K562 (cell line): ENCODE measurements around the gene INHA. TPM values are rescaled to one million over a fixed set of nuclear protein-coding genes. Genes with fewer than 3 reads are reported as not detected.

ENCODE experiments used
- ATAC-seq: fragments of 200-7000 bp; cut with Tn5 transposase; 3 replicates; pipeline ENCODE4 v1.9.1; 2020; ENCODE audit warnings: moderate library complexity
- BruUV-seq: library from RNA; stranded (reverse); fragments of 400-500 nt; replicated peaks from 2 replicates; lab custom pipeline; 2021; lab: Mats Ljungman, UMichigan
- CTCF ChIA-PET: fragments of 300-600 bp; formaldehyde crosslinking; extraction: SDS; loops from one replicate; lab custom pipeline; 2021; ENCODE audit warnings: low intra/inter-chr PET ratio; lab: Yijun Ruan, JAX
- POLR2A ChIA-PET: fragments of 300-600, 350-650 bp; sonication (Branson Sonifier 250); formaldehyde crosslinking; extraction: SDS; loops from one replicate; lab custom pipeline; 2021; ENCODE audit warnings: antibody characterized with exemption, inconsistent platforms; lab: Yijun Ruan, JAX
- DNase-seq, 4 experiments: peaks; one replicate each; pipeline versions ENCODE4 v3.0.0 to v3.0.0-alpha.2; 2011 to 2018; ENCODE audit warnings: low spot score in 3 of 4, mixed read lengths in 3 of 4; ENCODE audit errors: extremely low read depth in 1 of 4
- FAIRE-seq: peaks from 2 replicates; lab custom pipeline; 2011; peaks lifted over from hg19 to GRCh38; lab: Jason Lieb, UNC
- H2AFZ ChIP-seq: 2 replicates; pipeline ENCODE4 v1.6.0; 2011; ENCODE audit warnings: low read depth, low read length, control low read depth, inconsistent platforms
- H3K27ac ChIP-seq: fragments of 200-600 bp; 3 replicates; pipeline ENCODE4 v1.8.0; 2011; ENCODE audit warnings: low read depth, mild to moderate bottlenecking, control low read depth, inconsistent platforms, low read length, moderate library complexity, mixed read lengths; ENCODE audit errors: extremely low read depth
- H3K27me3 ChIP-seq, 2 experiments: fragments of 300-600 bp in 1 of 2; 2 replicates in 1 of 2; 3 replicates in 1 of 2; pipeline versions ENCODE4 v1.6.0 to v1.8.0; 2011; ENCODE audit warnings: inconsistent platforms in 2 of 2, low read length in 2 of 2, mild to moderate bottlenecking in 1 of 2, mixed read lengths in 1 of 2, moderate library complexity in 1 of 2; ENCODE audit not compliant: control insufficient read depth in 2 of 2, insufficient read depth in 2 of 2
- H3K36me3 ChIP-seq: fragments of 300-600 bp; 3 replicates; pipeline ENCODE4 v1.8.0; 2011; ENCODE audit warnings: mild to moderate bottlenecking, low read length, inconsistent platforms; ENCODE audit not compliant: control insufficient read depth, insufficient read depth
- H3K4me1 ChIP-seq, 2 experiments: fragments of 200-600 bp in 1 of 2; replicated peaks in 1 of 2; 2 replicates in 1 of 2; 3 replicates in 1 of 2; pipeline versions ENCODE4 v1.5.1 to v1.8.0; 2011; ENCODE audit warnings: inconsistent platforms in 2 of 2, low read length in 2 of 2, mild to moderate bottlenecking in 1 of 2, mixed read lengths in 1 of 2, moderate library complexity in 1 of 2; ENCODE audit not compliant: control insufficient read depth in 2 of 2, insufficient read depth in 2 of 2
- H3K4me2 ChIP-seq: 2 replicates; pipeline ENCODE4 v1.6.1; 2011; ENCODE audit warnings: low read length, control low read depth, inconsistent platforms, mixed read lengths; ENCODE audit not compliant: insufficient read depth
- H3K4me3 ChIP-seq: fragments of 200-600 bp; sonication (generic), shearing (Covaris generic); 2 replicates; pipeline ENCODE4 v1.5.1; 2016; ENCODE audit warnings: control low read depth, inconsistent platforms
- H3K79me2 ChIP-seq: fragments of 200-600 bp; 3 replicates; pipeline ENCODE4 v1.8.0; 2011; ENCODE audit warnings: low read length, inconsistent platforms; ENCODE audit not compliant: control insufficient read depth, insufficient read depth
- H3K9ac ChIP-seq, 2 experiments: 2 replicates each; pipeline versions ENCODE4 v1.6.0 to v1.6.1; 2011; ENCODE audit warnings: low read depth in 2 of 2, low read length in 2 of 2, control low read depth in 1 of 2, inconsistent platforms in 1 of 2, mild to moderate bottlenecking in 1 of 2, mixed read lengths in 1 of 2; ENCODE audit not compliant: insufficient read depth in 1 of 2
- H3K9me1 ChIP-seq: one replicate; pipeline ENCODE4 v1.6.0; 2011; ENCODE audit warnings: inconsistent platforms, mild to moderate bottlenecking, low read length, moderate library complexity; ENCODE audit not compliant: control insufficient read depth, insufficient read depth
- H3K9me3 ChIP-seq: replicated peaks from 2 replicates; pipeline ENCODE4 v1.5.1; 2011; ENCODE audit warnings: low read depth, low read length, inconsistent platforms; ENCODE audit not compliant: control insufficient read depth, insufficient read depth
- H4K20me1 ChIP-seq: replicated peaks from 2 replicates; pipeline ENCODE4 v1.6.1; 2011; ENCODE audit warnings: low read length, inconsistent platforms, mixed read lengths; ENCODE audit not compliant: control insufficient read depth, insufficient read depth
- CAMTA2 ChIP-seq: fragments of 250-450 bp; sonication (Bioruptor Pico); conservative IDR thresholded peaks from 2 replicates; pipeline ENCODE4 v1.5.1; 2022
- CTBP1 ChIP-seq: fragments of 450-650 bp; IDR thresholded peaks from 2 replicates; pipeline ENCODE4 v1.6.1; 2016; ENCODE audit warnings: borderline replicate concordance
- GTF2E2 ChIP-seq: fragments of 200-800 bp; sonication (Bioruptor generic); IDR thresholded peaks from 2 replicates; pipeline ENCODE4 v1.6.1; 2016; ENCODE audit warnings: missing genetic modification characterization, missing compliant biosample characterization
- KLF10 ChIP-seq: fragments of 250-450 bp; sonication (Bioruptor Pico); IDR thresholded peaks from 2 replicates; pipeline ENCODE4 v1.6.1; 2021; ENCODE audit warnings: matching md5 sums
- L3MBTL2 ChIP-seq: fragments of 450-650 bp; IDR thresholded peaks from 2 replicates; pipeline ENCODE4 v1.6.1; 2016; ENCODE audit warnings: mild to moderate bottlenecking, moderate library complexity
- MAFG ChIP-seq: fragments of 450-650 bp; conservative IDR thresholded peaks from 2 replicates; pipeline ENCODE4 v1.6.1; 2016; ENCODE audit warnings: missing genetic modification characterization, missing compliant biosample characterization
- RUNX1 ChIP-seq: sonication (generic); IDR thresholded peaks from 2 replicates; pipeline ENCODE4 v1.6.1; 2016; ENCODE audit warnings: antibody characterized with exemption, low read depth
- SMAD3 ChIP-seq: fragments of 450-650 bp; formaldehyde crosslinking; conservative IDR thresholded peaks from 2 replicates; pipeline ENCODE4 v1.4.0; 2020; ENCODE audit warnings: mild to moderate bottlenecking
- ZNF584 ChIP-seq: fragments of 200-800 bp; sonication (Bioruptor generic); IDR thresholded peaks from 2 replicates; pipeline ENCODE4 v1.6.1; 2016; ENCODE audit warnings: low read depth, mild to moderate bottlenecking, missing genetic modification characterization, missing compliant biosample characterization
- ZNF76 ChIP-seq: fragments of 250-450 bp; sonication (Bioruptor Pico); IDR thresholded peaks from 2 replicates; pipeline ENCODE4 v1.4.0; 2020; ENCODE audit warnings: mild to moderate bottlenecking, moderate library complexity, borderline replicate concordance
- WGBS: fragments of 100-300 bp; shearing (Covaris generic); methylation state at CpG from one replicate; pipeline ENCODE4 v1.1.6; 2016; ENCODE audit warnings: low coverage, mixed read lengths; ENCODE audit not compliant: insufficient coverage; ENCODE audit errors: missing lambda C conversion rate; 5-methylcytosine and 5-hydroxymethylcytosine counted together
- in situ Hi-C: fragments of 300-500 bp; cut with MboI; formaldehyde crosslinking; loops from 4 replicates; pipeline ENCODE4 v1.15.0; 2018; ENCODE audit warnings: inconsistent platforms, mixed read lengths
- intact Hi-C: fragments of 100-400 bp; cut with micrococcal nuclease; formaldehyde crosslinking; loops from 2 replicates; pipeline ENCODE4 v1.14.2; 2022
- polyA plus RNA-seq, 8 experiments: library from polyadenylated mRNA; depleted of rRNA in 4 of 8; stranded (reverse) in 5 of 8; unstranded in 3 of 8; fragments of >200 nt; fragmentation: Nextera tagmentation in 2 of 8; fragmentation: Illumina TruSeq in 1 of 8; extraction: Ambion mirVana in 2 of 8; extraction: Trizol in 1 of 8; gene quantifications; 2 replicates each; pipeline versions ENCODE4 v1.2.1 to v1.2.3, GENCODE V29; 2011 to 2014; ENCODE audit warnings: inconsistent platforms in 1 of 8, missing spikeins in 1 of 8
- total RNA-seq, 7 experiments: library from RNA; depleted of rRNA in 6 of 7; stranded (reverse); fragments of >200 nt in 6 of 7; fragmentation: Illumina TruSeq in 2 of 7; extraction: Trizol in 2 of 7; gene quantifications; 2 replicates each; pipeline versions ENCODE4 v1.2.1 to v1.2.3, GENCODE V29; 2011 to 2021; ENCODE audit warnings: low replicate concordance in 1 of 7

The INHA gene
- total and polyA plus RNA-seq, 9 of the 15 experiments (the other 6 are each of a cell fraction or from before 2014, with no cell fraction given): 0.07 to 1.9 (median 0.40) TPM

- TF ChIP-seq L3MBTL2 (no peak), KLF10 (no peak), RUNX1 (no peak), CTBP1 (no peak), MAFG (no peak), ZNF584 (CRISPR knock-in tag) (no peak), ZNF76 (CRISPR knock-in tag) (no peak), SMAD3 (CRISPR knock-in tag) (no peak), GTF2E2 (no peak), CAMTA2 (CRISPR knock-in tag) (no peak)
- peaks cover 7% of the 10 kb centered on the region; the same call in 1 of the 3 replicates for H3K36me3 ChIP-seq
- POLR2A ChIA-PET: no interaction called here
Observed at GRCh38 chr2:219607931-219608330, 35.8 kb downstream of the INHA start.

More at GRCh38 chr2:219607931-219608330, 35.8 kb downstream of the INHA start:
- FAIRE-seq (no peak), DNase-seq (no peak), ATAC-seq (no peak)
- WGBS: 75% methylated on average over 8 of the region's 15 CpGs
- intact Hi-C loops (no loop called here), in situ Hi-C loops (no loop called here)
- no peaks in the 10 kb centered on the region for H3K79me2 ChIP-seq
- no peaks in the 10 kb centered on the region for H3K27me3 ChIP-seq
- H4K20me1 ChIP-seq: no peaks in the 10 kb centered on the region
- no peaks in the 10 kb centered on the region for H3K9me1 ChIP-seq
- CTCF ChIA-PET: no interaction called here
- BruUV-seq: no TSS peak
- no peaks in the 10 kb centered on the region for H3K9me3 ChIP-seq
- H3K9ac ChIP-seq: peak overlapping the region in 1 of 2 experiments; percentile 45; a peak in 1 of 4 replicates
- H3K4me3 ChIP-seq: no peak overlapping the region
- H2AFZ ChIP-seq: no peak overlapping the region
- no peak overlapping the region for H3K27ac ChIP-seq
- no peak overlapping the region for H3K4me2 ChIP-seq
- peaks cover 0 to 19% of the 10 kb centered on the region in 2 experiments; a peak in 2 of 5 replicates for H3K4me1 ChIP-seq
